Immature natural killer cell (primary cell): ENCODE results near the gene CYBRD1. TPM values are rescaled to one million over a fixed set of nuclear protein-coding genes. Genes with fewer than 3 reads are reported as not detected.

Experiments used
- polyA plus RNA-seq, 3 donors: library from polyadenylated mRNA; unstranded; fragments of 300-500 nt; fragmentation: Illumina TruSeq; gene quantifications; one replicate each; pipeline ENCODE4 v1.2.3, GENCODE V29; 2021

CYBRD1 gene
- polyA plus RNA-seq, 3 donors from 2014 or later, result 17.4 to 32.1 (median 22.3) TPM

Other genes starting within 250 kb of the CYBRD1 start
- gene METTL8, start 88.5 kb upstream of the CYBRD1 start, polyA plus RNA-seq, result 10 to 100 TPM; 11.0 to 21.2 (median 11.3) TPM
- gene DCAF17, start 88.2 kb upstream of the CYBRD1 start, polyA plus RNA-seq, result 10 to 100 TPM; 12.7 to 17.8 (median 16.4) TPM
- 10 to 100 TPM; 19.6 to 31.8 (median 20.6) TPM for gene DYNC1I2, start 165.0 kb downstream of the CYBRD1 start, polyA plus RNA-seq